Smooth muscle cell (in vitro differentiated cells): ENCODE measurements around the gene ZNF587. TPM values are rescaled to one million over a fixed set of nuclear protein-coding genes. Genes with fewer than 3 reads are reported as not detected.
"Not testable (repeated sequence)": the region's sequence is repeated elsewhere in the genome, so short reads cannot be mapped to it uniquely, and the experiment has no call there.

ENCODE experiments used
- DNase-seq: peaks from one replicate; lab custom pipeline; 2025; ENCODE audit not compliant: unreplicated experiment; lab: John Stamatoyannopoulos, UW
- H2AFZ ChIP-seq: fragments of 200-600 bp; sonication (generic); 2 replicates; pipeline ENCODE4 v1.6.0; 2016; ENCODE audit warnings: antibody characterized with exemption, low read depth, mild to moderate bottlenecking
- H3F3A ChIP-seq: fragments of 200-600 bp; sonication (generic); 2 replicates; pipeline ENCODE4 v1.6.0; 2017; ENCODE audit warnings: antibody characterized with exemption, low read depth
- H3K27ac ChIP-seq: fragments of 200-600 bp; sonication (generic); 2 replicates; pipeline ENCODE4 v1.5.1; 2016; ENCODE audit warnings: low read depth, mild to moderate bottlenecking
- H3K27me3 ChIP-seq: fragments of 200-600 bp; sonication (generic); 2 replicates; pipeline ENCODE4 v1.6.1; 2016; ENCODE audit warnings: low read depth, mild to moderate bottlenecking
- H3K36me3 ChIP-seq: fragments of 200-600 bp; sonication (generic); 2 replicates; pipeline ENCODE4 v1.5.1; 2016; ENCODE audit warnings: low read depth
- H3K4me1 ChIP-seq: fragments of 200-600 bp; sonication (generic); 2 replicates; pipeline ENCODE4 v1.5.1; 2016; ENCODE audit warnings: low read depth
- H3K4me2 ChIP-seq: fragments of 200-600 bp; sonication (generic); 2 replicates; pipeline ENCODE4 v1.6.0; 2016; ENCODE audit warnings: mild to moderate bottlenecking
- H3K4me3 ChIP-seq: fragments of 200-600 bp; sonication (generic); 2 replicates; pipeline ENCODE4 v1.5.1; 2016; ENCODE audit warnings: mild to moderate bottlenecking
- H3K79me2 ChIP-seq: fragments of 200-600 bp; sonication (generic); 2 replicates; pipeline ENCODE4 v1.6.0; 2016; ENCODE audit warnings: low read depth, mild to moderate bottlenecking
- H3K9ac ChIP-seq: fragments of 200-600 bp; sonication (generic); 2 replicates; pipeline ENCODE4 v1.6.0; 2016; ENCODE audit warnings: low read depth
- H3K9me3 ChIP-seq: fragments of 200-600 bp; sonication (generic); replicated peaks from 2 replicates; pipeline ENCODE4 v1.5.1; 2016; ENCODE audit warnings: low read depth
- H4K20me1 ChIP-seq: fragments of 200-600 bp; sonication (generic); 2 replicates; pipeline ENCODE4 v1.6.0; 2016; ENCODE audit warnings: low read depth
- WGBS: methylation state at CpG from one replicate; pipeline ENCODE4 v1.1.7; 2016; ENCODE audit warnings: low lambda C conversion rate; 5-methylcytosine and 5-hydroxymethylcytosine counted together
- polyA plus RNA-seq: library from polyadenylated mRNA; unstranded; fragments of >200 nt; fragmentation: Nextera tagmentation; extraction: Ambion mirVana; gene quantifications from 2 replicates; pipeline ENCODE4 v1.2.1, GENCODE V29; 2016
- total RNA-seq: library from RNA; depleted of rRNA; stranded (reverse); fragments of >200 nt; gene quantifications from 2 replicates; pipeline ENCODE4 v1.2.3, GENCODE V29; 2014
- TF ChIP-seq, protein P1 (sequence below): fragments of 200-600 bp; sonication (generic); IDR thresholded peaks from 2 replicates; pipeline ENCODE4 v1.5.1; 2017; ENCODE audit warnings: borderline replicate concordance, mild to moderate bottlenecking, antibody characterized with exemption; ENCODE audit not compliant: insufficient read depth, poor library complexity, severe bottlenecking

ZNF587 gene
- total and polyA plus RNA-seq, 2 experiments from 2014 or later: 3.9 to 13.9 TPM

DNA sequence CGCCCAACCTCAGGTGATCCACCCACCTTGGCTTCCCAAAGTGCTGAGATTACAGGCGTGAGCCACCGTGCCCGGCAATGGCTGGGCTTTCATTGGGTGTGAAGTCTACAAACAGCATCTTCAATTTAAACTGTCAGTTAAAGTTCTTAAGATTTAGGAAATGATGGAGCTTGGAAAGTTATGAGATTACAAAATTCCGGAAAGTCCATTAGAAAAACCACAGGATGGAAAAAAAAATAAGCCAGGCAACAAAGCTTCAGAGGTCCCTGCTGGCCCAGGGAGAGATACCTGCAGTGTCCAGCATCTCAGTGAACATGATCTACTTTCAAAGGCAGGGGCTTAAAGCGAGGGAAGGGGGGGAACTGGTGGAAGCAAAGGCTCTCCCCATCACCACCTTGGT is 24.1 kb upstream of the ZNF587 start:
- no peaks in the 10 kb centered on the region for H3K36me3 ChIP-seq
- no peak overlapping the region for H3K27ac ChIP-seq
- H3K79me2 ChIP-seq: peaks cover 90% of the 10 kb centered on the region
- TF ChIP-seq, protein P1, sequence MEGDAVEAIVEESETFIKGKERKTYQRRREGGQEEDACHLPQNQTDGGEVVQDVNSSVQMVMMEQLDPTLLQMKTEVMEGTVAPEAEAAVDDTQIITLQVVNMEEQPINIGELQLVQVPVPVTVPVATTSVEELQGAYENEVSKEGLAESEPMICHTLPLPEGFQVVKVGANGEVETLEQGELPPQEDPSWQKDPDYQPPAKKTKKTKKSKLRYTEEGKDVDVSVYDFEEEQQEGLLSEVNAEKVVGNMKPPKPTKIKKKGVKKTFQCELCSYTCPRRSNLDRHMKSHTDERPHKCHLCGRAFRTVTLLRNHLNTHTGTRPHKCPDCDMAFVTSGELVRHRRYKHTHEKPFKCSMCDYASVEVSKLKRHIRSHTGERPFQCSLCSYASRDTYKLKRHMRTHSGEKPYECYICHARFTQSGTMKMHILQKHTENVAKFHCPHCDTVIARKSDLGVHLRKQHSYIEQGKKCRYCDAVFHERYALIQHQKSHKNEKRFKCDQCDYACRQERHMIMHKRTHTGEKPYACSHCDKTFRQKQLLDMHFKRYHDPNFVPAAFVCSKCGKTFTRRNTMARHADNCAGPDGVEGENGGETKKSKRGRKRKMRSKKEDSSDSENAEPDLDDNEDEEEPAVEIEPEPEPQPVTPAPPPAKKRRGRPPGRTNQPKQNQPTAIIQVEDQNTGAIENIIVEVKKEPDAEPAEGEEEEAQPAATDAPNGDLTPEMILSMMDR: no peak
- no peaks in the 10 kb centered on the region for H3K9me3 ChIP-seq
- 88% methylated on average over 6 of the region's 6 CpGs for WGBS
- DNase-seq: no peak
- peaks cover 85% of the 10 kb centered on the region for H4K20me1 ChIP-seq
- no peaks in the 10 kb centered on the region for H3F3A ChIP-seq
- H3K9ac ChIP-seq: no peak overlapping the region
- H3K27me3 ChIP-seq: no peaks in the 10 kb centered on the region
- H3K4me3 ChIP-seq: no peak overlapping the region
- H2AFZ ChIP-seq: no peak overlapping the region
- H3K4me2 ChIP-seq: no peak overlapping the region
- peaks cover 5% of the 10 kb centered on the region for H3K4me1 ChIP-seq

DNA sequence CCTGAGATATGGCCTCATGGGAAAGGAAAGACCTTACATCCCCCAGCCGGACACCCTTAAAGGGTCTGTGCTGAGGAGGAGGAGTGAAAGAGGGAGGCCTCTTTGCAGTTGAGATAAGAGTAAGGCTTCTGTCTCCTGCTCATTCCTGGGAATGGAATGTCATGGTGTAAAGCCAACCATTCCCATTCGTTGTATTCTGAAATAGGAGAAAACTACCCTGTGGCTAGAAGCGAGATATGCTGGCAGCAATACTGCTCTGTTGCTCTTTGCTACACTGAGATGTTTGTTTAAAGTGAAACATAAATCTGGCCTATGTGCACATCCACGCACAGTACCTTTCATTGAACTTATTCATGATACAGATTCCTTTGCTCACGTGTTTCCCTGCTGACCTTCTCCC is 20.3 kb upstream of the ZNF587 start:
- peak overlapping the region; percentile 18 for H3K4me3 ChIP-seq
- peaks cover 74% of the 10 kb centered on the region for H4K20me1 ChIP-seq
- DNase-seq: no peak
- H3F3A ChIP-seq: no peaks in the 10 kb centered on the region
- TF ChIP-seq, protein P1: no peak
- peaks cover 4% of the 10 kb centered on the region for H3K4me1 ChIP-seq
- H3K9ac ChIP-seq: peak overlapping the region; percentile 10
- peak overlapping the region; percentile 84 for H3K4me2 ChIP-seq
- H2AFZ ChIP-seq: no peak overlapping the region
- H3K27me3 ChIP-seq: no peaks in the 10 kb centered on the region
- H3K27ac ChIP-seq: peak overlapping the region; percentile 63
- WGBS: 28% methylated on average over 5 of the region's 5 CpGs
- H3K9me3 ChIP-seq: no peaks in the 10 kb centered on the region
- H3K36me3 ChIP-seq: no peaks in the 10 kb centered on the region
- peaks cover 77% of the 10 kb centered on the region for H3K79me2 ChIP-seq

DNA sequence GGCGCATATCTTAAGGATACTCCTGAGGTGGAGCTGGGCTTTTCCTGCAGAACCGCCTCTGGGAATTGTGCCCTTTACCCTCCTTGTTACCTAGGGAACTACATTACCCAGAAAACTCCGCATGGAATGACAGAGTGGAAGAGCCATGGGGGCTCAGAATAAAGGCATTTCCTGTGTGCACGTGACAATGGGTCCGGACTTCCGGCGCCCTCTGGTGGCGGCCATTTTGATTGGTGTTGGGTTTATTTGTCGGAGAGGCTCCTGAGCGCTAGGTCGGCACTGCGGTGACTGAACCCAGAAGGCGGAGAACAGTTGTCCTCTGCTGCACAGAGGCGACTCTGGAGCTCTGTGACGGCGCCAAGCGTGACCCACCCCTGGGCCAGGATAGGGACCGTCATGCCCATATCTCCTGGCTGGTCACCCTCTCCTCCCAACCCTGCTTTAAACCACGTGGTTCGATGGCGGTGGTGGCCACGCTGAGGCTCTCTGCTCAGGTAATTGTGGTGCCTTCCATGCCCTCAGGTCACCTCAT is 19.5 kb upstream of the ZNF587 start, which contains the start of gene ZNF587B:
ZNF587B (plus strand) TSS at position 229 of the 532 bp plus-strand sequence; CDS start at position 459, 230 bp downstream.
- H3K9me3 ChIP-seq: no peaks in the 10 kb centered on the region
- WGBS: 1% methylated on average over 21 of the region's 22 CpGs
- TF ChIP-seq, protein P1: peak; percentile 64
- no peak within 1 kb of the TSS for H2AFZ ChIP-seq
- no peaks in the 10 kb centered on the region for H3F3A ChIP-seq
- peak; percentile 33 for DNase-seq
- no peaks in the 10 kb centered on the region for H3K27me3 ChIP-seq
- peaks cover 4% of the 10 kb centered on the region for H3K4me1 ChIP-seq
- peaks cover 69% of the 10 kb centered on the region for H3K79me2 ChIP-seq
- peak within 1 kb of the TSS; percentile 52 for H3K4me3 ChIP-seq
- no peaks in the 10 kb centered on the region for H3K36me3 ChIP-seq
- peak within 1 kb of the TSS; percentile 63 for H3K27ac ChIP-seq
- H3K9ac ChIP-seq: peak within 1 kb of the TSS; percentile 36
- H3K4me2 ChIP-seq: peak within 1 kb of the TSS; percentile 84
- H4K20me1 ChIP-seq: peaks cover 66% of the 10 kb centered on the region

DNA sequence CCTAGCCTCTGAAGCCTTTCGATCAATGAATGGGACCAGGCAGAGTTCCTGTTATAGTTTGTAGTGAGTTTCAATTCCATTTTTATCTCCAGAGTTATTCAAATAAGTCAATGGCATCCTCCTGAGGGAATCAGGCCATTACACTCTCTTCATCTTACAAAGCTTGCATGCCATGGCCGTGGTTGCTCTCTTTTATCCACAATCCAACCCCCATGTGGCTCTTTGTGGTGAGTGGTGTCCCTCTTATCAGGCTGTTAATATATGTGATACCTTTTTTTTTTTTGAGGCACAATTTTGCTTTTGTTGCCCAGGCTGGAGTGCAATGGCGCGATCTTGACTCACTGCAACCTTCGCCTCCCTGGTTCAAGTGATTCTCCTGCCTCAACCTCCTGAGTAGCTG is 12.7 kb upstream of the ZNF587 start:
- WGBS: 89% methylated on average over 5 of the region's 5 CpGs
- H3F3A ChIP-seq: not testable (repeated sequence)

DNA sequence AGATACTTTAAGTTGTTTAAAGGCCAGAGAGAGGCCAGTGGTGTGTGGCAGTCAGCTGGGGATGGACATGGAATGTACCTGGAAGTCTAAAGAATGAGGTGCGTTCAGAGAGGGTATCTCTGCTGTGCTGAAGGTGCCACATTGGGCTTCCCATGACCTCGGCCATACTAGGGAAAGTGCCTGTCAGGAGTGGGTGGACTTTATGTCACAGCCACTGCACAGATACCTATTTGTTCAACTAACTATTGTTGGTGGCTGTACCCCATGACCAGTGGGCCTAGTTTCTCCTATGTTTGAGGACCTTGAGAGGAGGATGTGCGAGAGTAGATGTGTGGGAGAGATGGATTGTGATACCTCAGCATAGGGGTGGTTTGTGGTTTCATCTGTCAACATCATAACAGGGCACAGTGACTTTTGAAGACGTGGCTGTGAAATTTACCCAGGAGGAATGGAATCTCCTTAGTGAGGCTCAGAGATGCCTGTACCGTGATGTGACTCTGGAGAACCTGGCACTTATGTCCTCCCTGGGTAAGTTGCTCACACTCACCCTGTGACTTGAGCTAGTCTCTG is 11.0 kb upstream of the ZNF587 start:
- H3K4me3 ChIP-seq, H3F3A ChIP-seq, H3K9ac ChIP-seq, DNase-seq, H2AFZ ChIP-seq, H3K4me2 ChIP-seq, H3K36me3 ChIP-seq, H3K9me3 ChIP-seq, H3K27ac ChIP-seq, H3K4me1 ChIP-seq, H3K27me3 ChIP-seq: not testable (repeated sequence)
- Histone ChIP-seq H3K79me2 (peaks cover 56% of the 10 kb centered on the region), H4K20me1 (peaks cover 68% of the 10 kb centered on the region)
- WGBS: 85% methylated on average over 5 of the region's 5 CpGs

More for the DNA sequence above, 12.7 kb upstream of the ZNF587 start:
- H3K4me2 ChIP-seq, DNase-seq, H3K27me3 ChIP-seq, H3K9ac ChIP-seq, H3K9me3 ChIP-seq, H3K4me1 ChIP-seq, H2AFZ ChIP-seq, H3K36me3 ChIP-seq, H3K27ac ChIP-seq, H3K4me3 ChIP-seq: not testable (repeated sequence)
- Histone ChIP-seq H4K20me1 (peaks cover 60% of the 10 kb centered on the region), H3K79me2 (peaks cover 48% of the 10 kb centered on the region)
